ENCODE measurements around the gene TMEM120B. TPM values are rescaled to one million over a fixed set of nuclear protein-coding genes. Genes with fewer than 3 reads are reported as not detected.

TMEM120B gene
- total RNA-seq, 2 donors from 2014 or later, result 13.2 to 14.2 TPM

GRCh38 chr12:121794534-121795033 lies 82.0 kb downstream of the TMEM120B start:
- H3K4me3 ChIP-seq, result no peak overlapping the region
- no peaks in the 10 kb centered on the region for H3K36me3 ChIP-seq (replicated peaks in 1 of 2; ENCODE audit: insufficient read depth in 1 of 2, low read depth in 2 of 2)
- peak; percentile 52 to 56 (median 54) for DNase-seq
- TF ChIP-seq POLR2A (IDR thresholded peaks at IDR 0.05) (peak in 1 of 3 donors; percentile 21), CTCF (IDR thresholded peaks at IDR 0.05) (no peak)
- no peaks in the 10 kb centered on the region for H3K9me3 ChIP-seq
- intact Hi-C loops (cut with DNase I), result loop anchor here (10.0 kb wide), 1 partner anchor 90 kb away; the partner anchor contains the start of gene PSMD9
- peak; percentile 19 for ATAC-seq
- WGBS, 2 donors, result 0% methylated on average over 2 to 13 of the region's 13 CpGs
- peak overlapping the region; percentile 89 to 100 (median 100) for H3K27ac ChIP-seq
- peaks cover 78% of the 10 kb centered on the region for H3K4me1 ChIP-seq
- H3K27me3 ChIP-seq, result no peaks in the 10 kb centered on the region

- no peaks in the 10 kb centered on the region for H3K27me3 ChIP-seq
- H3K36me3 ChIP-seq (replicated peaks in 1 of 2; ENCODE audit: insufficient read depth in 1 of 2, low read depth in 2 of 2), result no peaks in the 10 kb centered on the region
- H3K9me3 ChIP-seq, result no peaks in the 10 kb centered on the region
- TF ChIP-seq CTCF (IDR thresholded peaks at IDR 0.05) (peak; percentile 94 to 98 (median 97)), POLR2A (IDR thresholded peaks at IDR 0.05) (no peak)
- 14 to 18% methylated on average over 13 to 15 of the region's 15 CpGs for WGBS, 2 donors
- peak overlapping the region; percentile 89 to 100 (median 100) for H3K27ac ChIP-seq
- peaks cover 84% of the 10 kb centered on the region for H3K4me1 ChIP-seq
- DNase-seq (peak; percentile 89 to 94 (median 92)), ATAC-seq (peak; percentile 49)
- intact Hi-C loops (cut with DNase I), result loop anchor here (10.0 kb wide), 1 partner anchor 90 kb away; the partner anchor contains the start of gene PSMD9
- no peak overlapping the region for H3K4me3 ChIP-seq
Observed at GRCh38 chr12:121795034-121795968, 82.7 kb downstream of the TMEM120B start.

GRCh38 chr12:121796855-121797751 lies 84.6 kb downstream of the TMEM120B start:
- Histone ChIP-seq H3K27ac (peak overlapping the region; percentile 96 to 100 (median 100)), H3K36me3 (replicated peaks in 1 of 2; ENCODE audit: insufficient read depth in 1 of 2, low read depth in 2 of 2) (no peaks in the 10 kb centered on the region), H3K9me3 (no peaks in the 10 kb centered on the region), H3K4me1 (peaks cover 86% of the 10 kb centered on the region), H3K27me3 (no peaks in the 10 kb centered on the region), H3K4me3 (no peak overlapping the region)
- DNase-seq, result peak; percentile 97 to 100 (median 99)
- intact Hi-C loops (cut with DNase I), result loop anchor here (10.0 kb wide), 1 partner anchor 88 kb away; the partner anchor contains the start of gene PSMD9
- ATAC-seq, result peak; percentile 64
- peak; percentile 13 to 76 (median 54) for TF ChIP-seq CTCF (IDR thresholded peaks at IDR 0.05)
- peak; percentile 76 to 83 (median 82) for TF ChIP-seq POLR2A (IDR thresholded peaks at IDR 0.05)
- 13% methylated on average over 27 to 39 of the region's 39 CpGs for WGBS, 2 donors

GRCh38 chr12:121797937-121798786 lies 85.6 kb downstream of the TMEM120B start:
- H3K27ac ChIP-seq, result peak overlapping the region; percentile 96 to 100 (median 100)
- no peak for ATAC-seq
- no peaks in the 10 kb centered on the region for H3K9me3 ChIP-seq

More at GRCh38 chr12:121797937-121798786, 85.6 kb downstream of the TMEM120B start:
- no peaks in the 10 kb centered on the region for H3K36me3 ChIP-seq (replicated peaks in 1 of 2; ENCODE audit: insufficient read depth in 1 of 2, low read depth in 2 of 2)
- no peak overlapping the region for H3K4me3 ChIP-seq
- peaks cover 76% of the 10 kb centered on the region for H3K4me1 ChIP-seq
- peak; percentile 68 to 83 (median 72) for DNase-seq
- intact Hi-C loops (cut with DNase I), result loop anchor here (10.0 kb wide), 1 partner anchor 87 kb away; the partner anchor contains the start of gene PSMD9
- H3K27me3 ChIP-seq, result no peaks in the 10 kb centered on the region
- TF ChIP-seq POLR2A (IDR thresholded peaks at IDR 0.05), result no peak
- TF ChIP-seq CTCF (IDR thresholded peaks at IDR 0.05), result no peak
- 0 to 18% methylated on average over 2 to 19 of the region's 19 CpGs for WGBS, 2 donors

Data from body of pancreas (tissue), 4 donors.